ENCODE measurements around the gene TTLL11.

TTLL11 gene

DNA sequence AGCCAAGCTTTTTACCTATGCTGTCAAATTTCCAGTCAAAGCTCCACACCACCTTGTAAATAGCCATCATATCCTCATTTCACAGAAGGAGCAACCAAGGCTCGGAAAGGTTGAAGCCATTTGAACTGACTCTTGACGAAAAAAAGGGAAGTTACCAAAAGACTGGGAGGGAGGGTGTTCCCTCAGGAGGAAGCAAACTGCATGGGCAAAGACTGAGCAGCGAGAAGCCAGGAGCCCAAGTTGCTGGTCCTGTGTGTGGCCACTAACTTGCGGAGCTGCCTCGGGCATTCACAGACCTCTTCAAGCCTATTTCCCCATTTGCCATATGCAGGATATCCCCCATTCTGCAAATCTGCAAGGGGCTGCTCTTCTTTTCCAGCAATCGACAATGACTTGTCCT lies 37.4 kb downstream of the TTLL11 start:
- Histone ChIP-seq H3K36me3 (ENCODE audit: insufficient read depth, low read length) (no peaks in the 10 kb centered on the region), H3K27me3 (ENCODE audit: insufficient read depth, low read length) (peaks cover 6% of the 10 kb centered on the region; the same call in 1 of the 2 replicates), H3K9ac (ENCODE audit: low read depth, low read length) (no peak overlapping the region), H3K27ac (ENCODE audit: low read depth, low read length) (no peak overlapping the region), H3K9me3 (ENCODE audit: insufficient read depth, low read depth, low read length) (no peaks in the 10 kb centered on the region), H3K4me3 (ENCODE audit: low read length) (no peak overlapping the region), H3K4me1 (ENCODE audit: insufficient read depth, low read length) (no peaks in the 10 kb centered on the region)
- 87% methylated on average over 6 of the region's 6 CpGs for WGBS

DNA sequence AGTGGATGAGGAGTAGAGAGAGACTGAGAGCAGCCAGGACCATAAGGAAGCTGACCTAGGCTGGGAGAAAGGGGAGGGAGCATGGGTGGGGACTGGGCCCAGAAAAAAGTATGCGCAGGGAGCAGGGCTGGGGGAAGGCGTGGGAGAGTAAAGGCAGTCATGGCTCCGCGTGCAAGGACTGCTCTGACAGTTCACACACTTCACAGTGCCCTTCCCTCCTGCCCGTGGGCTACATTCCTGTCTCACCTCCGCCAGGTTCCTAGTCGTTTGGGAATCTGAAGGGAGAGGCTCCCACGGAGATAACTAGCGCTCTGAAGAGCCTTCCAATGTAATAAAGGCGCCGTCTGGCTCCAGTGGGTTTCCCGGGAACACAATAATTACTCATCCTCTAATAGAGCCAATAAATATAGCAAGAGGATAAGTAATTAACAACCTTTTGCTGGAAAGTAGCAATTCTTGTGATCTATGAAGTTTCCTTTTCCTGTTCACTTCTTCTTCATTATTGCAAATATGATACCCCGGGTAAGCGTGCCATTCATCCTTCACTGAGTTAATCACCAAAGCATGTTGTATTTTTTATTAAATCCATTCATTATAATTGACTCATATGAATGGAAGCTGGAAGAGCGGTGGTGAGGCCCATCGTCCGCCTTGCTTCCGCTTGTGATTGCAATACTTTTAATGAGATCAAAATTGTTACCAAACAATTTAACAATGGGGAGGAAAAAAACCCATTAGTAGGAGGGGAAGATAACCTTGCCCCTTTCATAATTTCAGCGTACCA lies 39.3 kb downstream of the TTLL11 start:
- Histone ChIP-seq H3K27me3 (ENCODE audit: insufficient read depth, low read length) (no peaks in the 10 kb centered on the region), H3K36me3 (ENCODE audit: insufficient read depth, low read length) (no peaks in the 10 kb centered on the region), H3K4me1 (ENCODE audit: insufficient read depth, low read length) (no peaks in the 10 kb centered on the region), H3K27ac (ENCODE audit: low read depth, low read length) (no peak overlapping the region), H3K9ac (ENCODE audit: low read depth, low read length) (no peak overlapping the region), H3K4me3 (ENCODE audit: low read length) (no peak overlapping the region), H3K9me3 (ENCODE audit: insufficient read depth, low read depth, low read length) (no peaks in the 10 kb centered on the region)
- WGBS: 85% methylated on average over 13 of the region's 19 CpGs

DNA sequence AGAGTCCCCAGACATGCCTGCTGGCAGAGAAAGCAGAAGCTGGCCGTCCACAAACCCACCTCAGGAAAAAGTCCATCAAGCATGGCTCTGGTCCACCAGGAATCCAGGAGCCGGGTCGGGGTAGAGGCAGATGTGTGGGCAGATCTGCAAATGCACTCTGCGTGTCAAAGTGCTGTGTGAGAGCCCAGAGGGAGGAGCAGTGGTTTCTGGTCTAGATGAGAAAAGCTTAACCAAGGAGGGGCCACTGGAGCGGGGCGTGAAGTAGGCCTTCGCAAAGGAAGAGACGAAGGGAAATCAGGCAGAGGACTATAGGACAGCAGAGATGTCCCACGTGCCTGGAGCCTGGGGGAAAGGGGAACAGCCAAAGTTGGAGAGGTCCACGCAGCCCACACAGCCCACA lies 40.0 kb downstream of the TTLL11 start:
- Histone ChIP-seq H3K36me3 (ENCODE audit: insufficient read depth, low read length) (no peaks in the 10 kb centered on the region), H3K9ac (ENCODE audit: low read depth, low read length) (no peak overlapping the region), H3K27me3 (ENCODE audit: insufficient read depth, low read length) (no peaks in the 10 kb centered on the region), H3K4me3 (ENCODE audit: low read length) (no peak overlapping the region), H3K27ac (ENCODE audit: low read depth, low read length) (no peak overlapping the region), H3K9me3 (ENCODE audit: insufficient read depth, low read depth, low read length) (no peaks in the 10 kb centered on the region), H3K4me1 (ENCODE audit: insufficient read depth, low read length) (no peaks in the 10 kb centered on the region)
- 81% methylated on average over 10 of the region's 10 CpGs for WGBS

DNA sequence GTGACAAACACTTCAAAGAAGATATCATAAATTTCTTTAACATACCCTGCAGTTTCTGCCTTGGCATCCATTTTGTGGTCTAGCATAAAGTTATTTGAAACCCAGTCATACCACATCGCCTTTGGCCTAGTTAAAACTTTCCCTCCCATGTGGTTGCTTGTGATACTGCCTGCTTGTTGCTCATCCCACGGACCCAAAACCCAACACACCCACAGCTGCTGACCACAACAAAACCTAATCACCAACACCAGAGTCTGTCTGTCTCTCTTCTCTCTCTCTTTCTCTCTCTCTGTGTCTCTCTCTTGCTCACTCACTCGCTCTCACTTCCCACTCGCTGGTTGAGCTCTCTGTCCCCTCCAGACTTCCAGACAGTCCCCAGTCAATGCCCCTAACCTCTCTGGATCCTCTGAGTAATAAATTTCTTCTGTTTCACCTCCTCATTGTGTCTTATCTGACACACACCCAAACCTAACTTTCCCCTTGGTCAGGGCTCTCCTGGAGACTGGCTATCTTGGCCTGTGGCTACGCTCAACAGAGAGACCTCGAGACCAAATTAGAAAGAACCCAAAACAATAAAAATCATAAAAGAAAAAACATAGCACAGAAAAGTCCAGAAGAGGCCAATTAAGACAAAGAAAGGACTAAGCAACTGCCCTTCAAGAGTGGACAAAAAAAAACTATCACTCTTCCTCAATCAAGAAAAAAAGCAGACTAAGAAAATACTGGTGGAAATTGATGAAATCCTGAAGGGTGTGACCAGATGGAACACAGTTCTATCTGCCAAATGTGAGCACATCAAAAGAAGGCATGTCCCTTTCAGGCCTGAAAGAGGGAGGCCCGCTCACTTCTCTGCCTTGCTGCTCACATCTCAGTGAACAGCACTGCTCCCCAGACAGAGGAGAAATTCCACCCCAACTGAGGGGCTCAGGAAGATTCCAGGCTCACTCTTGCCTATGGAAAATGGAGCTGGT lies 41.5 kb downstream of the TTLL11 start:
- H3K4me3 ChIP-seq (ENCODE audit: low read length): no peak overlapping the region
- H3K27ac ChIP-seq (ENCODE audit: low read depth, low read length): no peak overlapping the region
- H3K36me3 ChIP-seq (ENCODE audit: insufficient read depth, low read length): no peaks in the 10 kb centered on the region
- WGBS: 90% methylated on average over 7 of the region's 7 CpGs
- H3K9me3 ChIP-seq (ENCODE audit: insufficient read depth, low read depth, low read length): no peaks in the 10 kb centered on the region
- H3K4me1 ChIP-seq (ENCODE audit: insufficient read depth, low read length): no peaks in the 10 kb centered on the region
- no peak overlapping the region for H3K9ac ChIP-seq (ENCODE audit: low read depth, low read length)
- no peaks in the 10 kb centered on the region for H3K27me3 ChIP-seq (ENCODE audit: insufficient read depth, low read length)

DNA sequence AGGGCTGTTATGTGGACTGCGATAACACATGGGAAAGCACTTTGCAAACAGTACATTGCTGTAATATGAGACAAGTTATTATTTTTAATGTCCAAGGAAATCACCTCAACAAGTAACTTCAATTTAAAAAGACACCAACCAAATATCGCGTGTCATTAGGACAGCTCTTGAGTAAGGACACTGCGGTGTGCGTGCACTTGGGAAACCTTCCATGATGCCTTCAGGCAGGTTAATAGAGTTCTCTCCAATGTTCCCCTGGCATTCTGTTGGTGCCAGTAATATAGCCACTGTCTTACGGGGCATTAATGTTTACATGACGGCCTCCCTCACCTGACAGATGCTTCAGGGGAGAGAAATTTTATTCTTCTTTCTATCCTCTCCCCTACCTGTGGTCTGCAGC lies 42.9 kb downstream of the TTLL11 start:
- Histone ChIP-seq H3K9ac (ENCODE audit: low read depth, low read length) (no peak overlapping the region), H3K36me3 (ENCODE audit: insufficient read depth, low read length) (no peaks in the 10 kb centered on the region), H3K4me3 (ENCODE audit: low read length) (no peak overlapping the region), H3K9me3 (ENCODE audit: insufficient read depth, low read depth, low read length) (no peaks in the 10 kb centered on the region), H3K27ac (ENCODE audit: low read depth, low read length) (no peak overlapping the region), H3K27me3 (ENCODE audit: insufficient read depth, low read length) (no peaks in the 10 kb centered on the region), H3K4me1 (ENCODE audit: insufficient read depth, low read length) (no peaks in the 10 kb centered on the region)
- 93% methylated on average over 7 of the region's 7 CpGs for WGBS

DNA sequence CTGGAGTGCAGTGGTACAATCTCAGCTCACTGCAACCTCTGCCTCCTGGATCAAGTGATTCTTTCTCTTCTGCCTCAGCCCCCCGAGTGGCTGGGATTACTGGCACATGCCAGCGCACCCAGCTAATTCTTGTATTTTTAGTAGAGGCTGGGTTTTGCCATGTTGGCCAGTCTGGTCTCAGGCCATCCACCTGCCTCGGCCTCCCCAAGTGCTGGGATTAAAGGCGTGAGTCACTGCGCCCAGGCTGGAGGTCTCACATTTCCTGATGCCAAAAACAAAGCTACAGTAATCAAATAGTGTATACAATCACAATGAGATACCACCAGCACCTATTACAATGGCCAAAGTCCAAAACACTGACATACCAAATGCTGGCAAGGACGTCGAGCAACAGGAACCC lies 51.1 kb downstream of the TTLL11 start:
- Histone ChIP-seq H3K4me3 (ENCODE audit: low read length) (no peak overlapping the region), H3K9me3 (ENCODE audit: insufficient read depth, low read depth, low read length) (no peaks in the 10 kb centered on the region), H3K27ac (ENCODE audit: low read depth, low read length) (no peak overlapping the region), H3K36me3 (ENCODE audit: insufficient read depth, low read length) (no peaks in the 10 kb centered on the region), H3K4me1 (ENCODE audit: insufficient read depth, low read length) (peaks cover 6% of the 10 kb centered on the region), H3K9ac (ENCODE audit: low read depth, low read length) (no peak overlapping the region), H3K27me3 (ENCODE audit: insufficient read depth, low read length) (no peaks in the 10 kb centered on the region)
- WGBS: 85% methylated on average over 7 of the region's 7 CpGs

DNA sequence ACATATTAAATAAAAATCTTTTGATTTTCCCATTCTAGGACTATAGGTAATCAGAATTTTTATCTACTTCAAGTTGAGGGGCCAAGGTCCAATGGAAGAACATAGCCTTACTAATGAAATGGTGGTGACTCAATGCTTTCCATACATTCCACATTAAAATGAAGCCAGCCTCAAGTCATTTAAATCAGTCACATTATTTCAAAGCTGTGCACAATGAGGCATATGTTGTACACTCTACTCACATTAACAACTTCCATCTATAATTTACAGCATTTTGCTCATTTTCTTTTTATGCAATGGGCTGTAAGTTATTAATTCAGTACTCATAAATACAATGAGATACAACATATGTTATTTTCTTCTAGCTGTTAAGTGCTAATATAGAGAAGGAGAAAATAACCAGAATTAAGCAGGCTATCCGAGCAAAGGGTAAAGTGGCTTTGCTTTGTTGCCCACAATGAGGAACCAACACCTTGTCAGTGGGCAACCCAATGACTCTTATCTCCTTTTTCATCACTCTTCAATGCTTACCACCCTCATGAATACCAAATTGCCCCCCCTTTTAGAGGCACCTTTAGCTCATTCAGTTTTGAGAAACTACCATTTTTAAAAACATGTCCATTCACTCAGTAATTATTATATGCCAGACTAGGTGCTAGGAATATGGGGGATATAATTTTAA lies 52.4 kb downstream of the TTLL11 start:
- H3K36me3 ChIP-seq (ENCODE audit: insufficient read depth, low read length): no peaks in the 10 kb centered on the region
- H3K9me3 ChIP-seq (ENCODE audit: insufficient read depth, low read depth, low read length): no peaks in the 10 kb centered on the region
- peaks cover 10% of the 10 kb centered on the region for H3K4me1 ChIP-seq (ENCODE audit: insufficient read depth, low read length)
- H3K9ac ChIP-seq (ENCODE audit: low read depth, low read length): no peak overlapping the region
- no peak overlapping the region for H3K4me3 ChIP-seq (ENCODE audit: low read length)
- WGBS: 88% methylated on average over 1 of the region's 1 CpG
- H3K27ac ChIP-seq (ENCODE audit: low read depth, low read length): no peak overlapping the region
- no peaks in the 10 kb centered on the region for H3K27me3 ChIP-seq (ENCODE audit: insufficient read depth, low read length)

DNA sequence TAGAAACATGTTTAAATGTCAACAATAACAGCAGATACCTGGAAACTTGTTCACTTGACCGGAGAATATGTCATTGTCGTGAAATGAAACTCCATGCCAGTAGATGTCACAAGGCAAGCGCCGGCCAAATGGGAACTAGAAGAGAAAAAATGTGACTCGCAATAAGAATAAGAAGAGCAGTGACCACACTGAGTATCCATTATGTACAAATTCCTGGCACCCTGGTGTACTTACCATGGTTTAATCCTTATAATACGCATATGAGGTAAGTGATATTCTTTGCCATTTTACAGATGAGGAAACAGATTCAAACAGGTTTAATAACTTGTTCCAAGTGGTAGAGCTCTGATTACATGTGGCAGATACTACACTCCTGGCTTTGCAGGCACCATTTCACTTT lies 53.9 kb downstream of the TTLL11 start:
- H3K27me3 ChIP-seq (ENCODE audit: insufficient read depth, low read length): no peaks in the 10 kb centered on the region
- H3K4me3 ChIP-seq (ENCODE audit: low read length): no peak overlapping the region
- H3K36me3 ChIP-seq (ENCODE audit: insufficient read depth, low read length): no peaks in the 10 kb centered on the region
- no peak overlapping the region for H3K9ac ChIP-seq (ENCODE audit: low read depth, low read length)
- H3K4me1 ChIP-seq (ENCODE audit: insufficient read depth, low read length): peaks cover 10% of the 10 kb centered on the region
- no peaks in the 10 kb centered on the region for H3K9me3 ChIP-seq (ENCODE audit: insufficient read depth, low read depth, low read length)
- WGBS: 98% methylated on average over 6 of the region's 6 CpGs
- H3K27ac ChIP-seq (ENCODE audit: low read depth, low read length): no peak overlapping the region

DNA sequence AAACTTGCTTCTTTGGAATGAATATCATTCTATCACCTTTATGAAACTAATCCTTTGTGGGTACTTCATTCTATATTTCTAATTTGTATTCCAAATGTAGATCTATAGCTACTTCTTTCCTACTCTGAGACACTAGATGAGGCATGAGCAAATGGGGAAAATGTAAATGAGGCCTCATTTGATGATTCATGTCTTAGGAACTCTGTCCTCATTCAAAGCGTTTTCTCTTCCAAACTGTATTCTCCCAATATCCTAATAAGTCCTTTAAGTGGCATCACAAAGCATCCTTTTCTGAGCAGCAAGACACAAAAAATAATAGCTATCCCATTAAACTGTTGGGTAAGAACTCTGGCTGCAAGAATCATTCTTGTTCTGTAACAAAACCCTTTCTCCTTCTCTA lies 56.1 kb downstream of the TTLL11 start:
- Histone ChIP-seq H3K27me3 (ENCODE audit: insufficient read depth, low read length) (no peaks in the 10 kb centered on the region), H3K36me3 (ENCODE audit: insufficient read depth, low read length) (no peaks in the 10 kb centered on the region), H3K27ac (ENCODE audit: low read depth, low read length) (no peak overlapping the region), H3K9me3 (ENCODE audit: insufficient read depth, low read depth, low read length) (no peaks in the 10 kb centered on the region), H3K9ac (ENCODE audit: low read depth, low read length) (no peak overlapping the region), H3K4me3 (ENCODE audit: low read length) (no peak overlapping the region), H3K4me1 (ENCODE audit: insufficient read depth, low read length) (peaks cover 15% of the 10 kb centered on the region)
- 36% methylated on average over 1 of the region's 1 CpG for WGBS

DNA sequence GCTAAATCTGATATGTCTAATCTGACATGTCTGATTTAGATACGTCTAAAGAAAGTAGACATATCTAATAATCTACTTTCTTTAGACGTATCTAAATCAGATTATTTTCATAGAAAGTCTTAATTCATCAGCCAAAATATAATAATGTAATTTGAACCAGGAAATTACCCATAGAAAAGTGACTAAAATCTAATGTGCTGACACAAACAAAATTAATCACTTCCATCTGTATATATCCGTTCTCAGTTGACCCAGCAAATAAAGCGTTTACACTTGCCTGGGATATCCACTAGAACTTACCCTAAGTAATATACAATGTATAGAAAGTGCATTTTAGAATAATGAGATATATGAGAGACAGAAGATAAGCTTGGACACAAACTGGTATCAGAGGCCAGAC lies 56.7 kb downstream of the TTLL11 start:
- Histone ChIP-seq H3K27me3 (ENCODE audit: insufficient read depth, low read length) (no peaks in the 10 kb centered on the region), H3K36me3 (ENCODE audit: insufficient read depth, low read length) (no peaks in the 10 kb centered on the region), H3K9me3 (ENCODE audit: insufficient read depth, low read depth, low read length) (no peaks in the 10 kb centered on the region), H3K4me3 (ENCODE audit: low read length) (no peak overlapping the region), H3K4me1 (ENCODE audit: insufficient read depth, low read length) (peaks cover 15% of the 10 kb centered on the region), H3K27ac (ENCODE audit: low read depth, low read length) (no peak overlapping the region), H3K9ac (ENCODE audit: low read depth, low read length) (no peak overlapping the region)
- 93% methylated on average over 2 of the region's 4 CpGs for WGBS
